ENCODE data around the gene BST1. TPM values are rescaled to one million over a fixed set of nuclear protein-coding genes. Genes with fewer than 3 reads are reported as not detected.
A peak's percentile ranks its signal among the peaks of the same experiment; 100 is the strongest.

The BST1 gene
- total RNA-seq, 4 donors from 2014 or later, result 2.0 to 7.5 (median 5.5) TPM

GRCh38 chr4:15675356-15675755, 27.5 kb upstream of the BST1 start:
- Histone ChIP-seq H3K36me3 (no peaks in the 10 kb centered on the region), H3K9me3 (no peaks in the 10 kb centered on the region), H3K4me3 (replicated peaks in 1 of 3) (no peak overlapping the region), H3K27ac (no peak overlapping the region), H3K27me3 (no peaks in the 10 kb centered on the region), H3K4me1 (no peaks in the 10 kb centered on the region)
- no peak for DNase-seq
- WGBS, 2 donors, result 91 to 95% methylated on average over 3 of the region's 3 CpGs
- TF ChIP-seq CTCF (IDR thresholded peaks at IDR 0.05), result no peak
- no peak for TF ChIP-seq POLR2A (IDR thresholded peaks at IDR 0.05)
- intact Hi-C loops (cut with DNase I), result no loop called here

- Histone ChIP-seq H3K4me1 (peaks cover 0 to 1% of the 10 kb centered on the region in 2 donors), H3K27me3 (no peaks in the 10 kb centered on the region), H3K4me3 (replicated peaks in 1 of 3) (no peak overlapping the region), H3K9me3 (no peaks in the 10 kb centered on the region), H3K36me3 (no peaks in the 10 kb centered on the region), H3K27ac (no peak overlapping the region)
- intact Hi-C loops (cut with DNase I), result no loop called here
- DNase-seq, result no peak
- whole genome bisulfite sequencing, 2 donors, result 94 to 98% methylated on average over 1 of the region's 1 CpG
- no peak for TF ChIP-seq POLR2A (IDR thresholded peaks at IDR 0.05)
- TF ChIP-seq CTCF (IDR thresholded peaks at IDR 0.05), result no peak
Observed at GRCh38 chr4:15676039-15676438, 26.8 kb upstream of the BST1 start.

GRCh38 chr4:15676899-15677298, 26.0 kb upstream of the BST1 start:
- H3K36me3 ChIP-seq, result no peaks in the 10 kb centered on the region
- WGBS, 2 donors, result 96 to 98% methylated on average over 6 of the region's 6 CpGs
- no peak overlapping the region for H3K27ac ChIP-seq
- H3K4me3 ChIP-seq (replicated peaks in 1 of 3), result no peak overlapping the region
- peaks cover 0 to 4% of the 10 kb centered on the region in 2 donors for H3K4me1 ChIP-seq
- H3K9me3 ChIP-seq, result no peaks in the 10 kb centered on the region
- H3K27me3 ChIP-seq, result no peaks in the 10 kb centered on the region
- no peak for DNase-seq
- TF ChIP-seq POLR2A (IDR thresholded peaks at IDR 0.05) (no peak), CTCF (IDR thresholded peaks at IDR 0.05) (no peak)
- intact Hi-C loops (cut with DNase I), result no loop called here

GRCh38 chr4:15677507-15677988, 25.3 kb upstream of the BST1 start:
- peaks cover 0 to 4% of the 10 kb centered on the region in 2 donors for H3K4me1 ChIP-seq
- no peaks in the 10 kb centered on the region for H3K9me3 ChIP-seq
- TF ChIP-seq POLR2A (IDR thresholded peaks at IDR 0.05) (no peak), CTCF (IDR thresholded peaks at IDR 0.05) (no peak)
- intact Hi-C loops (cut with DNase I), result no loop called here
- no peak overlapping the region for H3K4me3 ChIP-seq (replicated peaks in 1 of 3)
- H3K27me3 ChIP-seq, result no peaks in the 10 kb centered on the region
- DNase-seq, result no peak
- no peaks in the 10 kb centered on the region for H3K36me3 ChIP-seq
- H3K27ac ChIP-seq, result no peak overlapping the region
- 78 to 82% methylated on average over 2 of the region's 2 CpGs for whole genome bisulfite sequencing, 2 donors

GRCh38 chr4:15681067-15681371, 21.8 kb upstream of the BST1 start:
- 2 to 3% methylated on average over 10 to 14 of the region's 14 CpGs for WGBS, 2 donors
- Histone ChIP-seq H3K36me3 (no peaks in the 10 kb centered on the region), H3K4me3 (replicated peaks in 1 of 3) (peak overlapping the region; percentile 22 to 74 (median 73)), H3K9me3 (no peaks in the 10 kb centered on the region), H3K4me1 (peaks cover 0 to 12% of the 10 kb centered on the region in 2 donors), H3K27ac (no peak overlapping the region), H3K27me3 (no peaks in the 10 kb centered on the region)
- TF ChIP-seq CTCF (IDR thresholded peaks at IDR 0.05) (no peak), POLR2A (IDR thresholded peaks at IDR 0.05) (no peak)
- intact Hi-C loops (cut with DNase I), result no loop called here
- no peak for DNase-seq
